ENCODE results near the gene R3HDML.
"Not testable (repeated sequence)": the region's sequence is repeated elsewhere in the genome, so short reads cannot be mapped to it uniquely, and the experiment has no call there.

The R3HDML gene, protein sequence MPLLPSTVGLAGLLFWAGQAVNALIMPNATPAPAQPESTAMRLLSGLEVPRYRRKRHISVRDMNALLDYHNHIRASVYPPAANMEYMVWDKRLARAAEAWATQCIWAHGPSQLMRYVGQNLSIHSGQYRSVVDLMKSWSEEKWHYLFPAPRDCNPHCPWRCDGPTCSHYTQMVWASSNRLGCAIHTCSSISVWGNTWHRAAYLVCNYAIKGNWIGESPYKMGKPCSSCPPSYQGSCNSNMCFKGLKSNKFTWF

DNA sequence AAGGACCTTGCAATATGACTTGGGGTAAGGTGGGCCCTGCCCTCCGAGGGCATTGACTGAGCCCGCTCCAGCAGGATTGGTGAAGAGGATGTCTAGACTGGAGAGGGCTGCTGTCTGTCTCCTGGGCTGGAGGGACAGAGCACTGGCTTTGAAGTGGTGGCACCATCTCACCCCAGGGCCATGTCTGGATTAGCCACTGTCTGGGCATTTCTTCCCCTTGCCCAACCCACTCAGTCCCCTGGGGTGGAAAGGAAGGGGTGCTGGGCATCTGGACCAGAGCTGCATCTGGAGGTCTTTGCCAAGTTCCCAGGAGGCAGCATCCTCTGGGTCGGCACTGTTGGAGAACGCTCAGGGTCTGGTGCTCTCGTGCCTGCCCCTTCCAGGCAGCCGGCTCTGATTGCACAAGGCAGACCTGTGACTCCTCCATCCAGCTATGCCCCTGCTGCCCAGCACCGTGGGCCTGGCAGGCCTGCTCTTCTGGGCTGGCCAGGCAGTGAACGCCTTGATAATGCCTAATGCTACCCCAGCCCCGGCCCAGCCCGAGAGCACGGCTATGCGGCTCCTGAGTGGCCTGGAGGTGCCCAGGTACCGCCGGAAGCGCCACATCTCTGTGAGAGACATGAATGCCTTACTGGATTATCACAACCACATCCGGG, at the start of gene R3HDML:
Gene R3HDML, plus strand, starts transcription at position 319 of the 656 bp plus-strand sequence. Its CDS starts 115 bp downstream, at position 434.
- Mint-ChIP-seq H3K36me3 (ENCODE audit: low read depth) (no peaks in the 10 kb centered on the region), H3K27ac (no peak within 1 kb of the TSS), H3K4me3 (no peak within 1 kb of the TSS), H3K4me1 (ENCODE audit: low read depth) (no peaks in the 10 kb centered on the region), H3K9me3 (no peaks in the 10 kb centered on the region), H3K27me3 (ENCODE audit: low read depth) (peaks cover 3% of the 10 kb centered on the region)
- no peak for DNase-seq (ENCODE audit: low spot score)

DNA sequence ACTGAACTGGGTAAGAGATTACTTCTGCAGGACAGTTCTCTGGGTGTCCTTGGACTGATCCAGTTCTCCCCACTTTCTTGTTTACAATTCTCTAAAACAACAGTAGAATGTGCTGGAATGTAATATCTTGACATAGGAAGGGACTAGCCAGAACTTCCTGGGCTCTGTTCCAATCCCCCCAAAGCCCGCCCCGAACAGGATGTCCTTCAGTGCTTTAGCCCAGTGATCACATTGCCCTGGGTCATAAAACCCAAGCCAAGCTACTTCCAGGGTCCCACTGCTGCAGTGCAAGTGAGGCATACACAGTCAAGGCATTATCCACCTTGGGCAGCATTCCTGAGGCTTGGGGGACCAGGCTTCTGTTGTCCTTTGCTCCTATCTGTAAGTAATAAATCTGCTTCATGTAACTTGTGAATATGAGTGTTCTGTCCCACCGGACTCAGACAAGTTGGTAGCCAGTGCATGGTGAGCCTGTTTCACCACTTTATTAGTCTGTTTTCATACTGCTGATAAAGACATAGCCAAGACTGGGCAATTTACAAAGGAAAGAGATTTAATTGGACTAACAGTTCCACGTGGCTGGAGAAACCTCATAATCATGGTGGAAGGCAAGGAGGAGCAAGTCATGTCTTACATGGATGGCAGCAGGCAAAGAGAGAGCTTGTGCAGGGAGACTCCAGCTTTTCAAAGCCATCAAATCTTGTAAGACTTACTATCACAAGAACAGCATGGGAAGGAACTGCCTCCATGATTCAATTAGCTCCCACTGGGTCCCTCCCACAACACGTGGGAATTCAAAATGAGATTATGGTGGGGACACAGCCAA, 49.4 kb upstream of the R3HDML start:
- Mint-ChIP-seq H3K27me3 (ENCODE audit: low read depth) (peaks cover 8% of the 10 kb centered on the region), H3K4me1 (ENCODE audit: low read depth) (no peaks in the 10 kb centered on the region)

DNA sequence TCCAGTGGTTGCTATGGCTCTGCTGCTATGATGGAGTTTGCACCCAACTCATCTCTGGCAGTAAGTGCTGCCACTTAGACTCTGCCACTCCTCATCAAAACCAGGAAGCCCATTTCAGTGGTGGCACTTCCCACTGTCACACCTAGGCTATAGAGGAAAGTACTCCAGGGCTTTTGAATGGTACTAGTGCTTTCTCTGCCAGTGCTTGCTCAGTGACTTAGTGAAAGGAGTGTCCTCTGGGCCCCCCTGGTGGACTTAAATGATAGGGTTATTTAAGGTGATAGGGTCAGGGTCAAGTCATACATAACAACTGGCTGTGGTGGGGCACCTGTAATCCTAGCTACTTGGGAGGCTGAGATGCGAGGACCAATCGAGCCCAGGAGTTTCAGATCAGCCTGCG, 48.6 kb upstream of the R3HDML start:
- H3K27ac Mint-ChIP-seq = no peak overlapping the region
- peaks cover 4% of the 10 kb centered on the region for H3K9me3 Mint-ChIP-seq
- no peak overlapping the region for H3K4me3 Mint-ChIP-seq
- H3K36me3 Mint-ChIP-seq (ENCODE audit: low read depth) = peaks cover 2% of the 10 kb centered on the region
- H3K27me3 Mint-ChIP-seq (ENCODE audit: low read depth) = peaks cover 8% of the 10 kb centered on the region
- DNase-seq (ENCODE audit: low spot score) = no peak
- no peaks in the 10 kb centered on the region for H3K4me1 Mint-ChIP-seq (ENCODE audit: low read depth)

More for the DNA sequence above, 49.4 kb upstream of the R3HDML start:
- no peak overlapping the region for H3K27ac Mint-ChIP-seq
- no peak for DNase-seq (ENCODE audit: low spot score)
- H3K9me3 Mint-ChIP-seq = peaks cover 4% of the 10 kb centered on the region
- peaks cover 2% of the 10 kb centered on the region for H3K36me3 Mint-ChIP-seq (ENCODE audit: low read depth)
- H3K4me3 Mint-ChIP-seq = no peak overlapping the region

DNA sequence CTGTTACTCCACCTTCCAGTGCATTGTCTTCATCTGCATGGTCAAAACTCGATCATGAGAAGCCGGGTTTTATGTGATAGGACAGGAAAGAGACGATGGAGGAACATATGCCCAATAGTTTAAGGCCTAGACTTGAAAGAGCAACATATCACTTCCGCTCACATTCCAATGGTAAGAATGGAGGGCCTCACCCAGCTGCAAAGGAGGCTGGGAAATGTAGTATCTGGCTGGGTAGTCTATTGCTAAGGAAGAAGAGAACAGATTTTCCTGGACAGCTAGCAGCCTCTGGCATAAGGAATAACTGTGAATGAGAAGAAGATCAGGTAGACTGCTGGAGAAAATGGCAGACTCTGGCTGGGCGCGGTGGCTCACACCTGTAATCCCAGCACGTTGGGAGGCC, 45.1 kb upstream of the R3HDML start:
- Mint-ChIP-seq H3K27me3 (ENCODE audit: low read depth) (peaks cover 9% of the 10 kb centered on the region), H3K27ac (no peak overlapping the region), H3K4me1 (ENCODE audit: low read depth) (no peaks in the 10 kb centered on the region), H3K36me3 (ENCODE audit: low read depth) (peaks cover 2% of the 10 kb centered on the region), H3K4me3 (no peak overlapping the region), H3K9me3 (peaks cover 4% of the 10 kb centered on the region)
- DNase-seq (ENCODE audit: low spot score) = no peak

DNA sequence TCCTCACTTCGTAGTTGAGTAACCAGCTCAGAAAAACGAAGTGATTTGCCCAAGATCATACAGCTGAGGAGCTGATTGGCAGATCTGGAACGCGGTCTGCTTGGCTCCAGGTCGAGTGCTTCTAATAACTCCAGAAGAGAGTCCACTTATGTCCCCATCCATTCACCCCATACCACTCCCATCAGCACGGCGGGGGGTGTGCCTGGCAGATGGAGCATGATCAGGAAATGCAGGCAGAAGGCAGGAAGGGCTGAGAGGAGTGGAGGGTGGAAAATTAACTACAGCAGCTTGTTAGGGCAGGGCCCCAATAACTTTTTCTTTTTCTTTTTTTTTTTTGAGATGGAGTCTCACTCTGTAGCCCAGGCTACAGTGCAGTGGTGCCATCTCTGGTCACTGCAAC, 40.8 kb upstream of the R3HDML start:
- no peak overlapping the region for H3K4me3 Mint-ChIP-seq
- no peaks in the 10 kb centered on the region for H3K36me3 Mint-ChIP-seq (ENCODE audit: low read depth)
- H3K27me3 Mint-ChIP-seq (ENCODE audit: low read depth) = peaks cover 2% of the 10 kb centered on the region
- no peaks in the 10 kb centered on the region for H3K4me1 Mint-ChIP-seq (ENCODE audit: low read depth)
- no peak overlapping the region for H3K27ac Mint-ChIP-seq
- no peaks in the 10 kb centered on the region for H3K9me3 Mint-ChIP-seq
- no peak for DNase-seq (ENCODE audit: low spot score)

DNA sequence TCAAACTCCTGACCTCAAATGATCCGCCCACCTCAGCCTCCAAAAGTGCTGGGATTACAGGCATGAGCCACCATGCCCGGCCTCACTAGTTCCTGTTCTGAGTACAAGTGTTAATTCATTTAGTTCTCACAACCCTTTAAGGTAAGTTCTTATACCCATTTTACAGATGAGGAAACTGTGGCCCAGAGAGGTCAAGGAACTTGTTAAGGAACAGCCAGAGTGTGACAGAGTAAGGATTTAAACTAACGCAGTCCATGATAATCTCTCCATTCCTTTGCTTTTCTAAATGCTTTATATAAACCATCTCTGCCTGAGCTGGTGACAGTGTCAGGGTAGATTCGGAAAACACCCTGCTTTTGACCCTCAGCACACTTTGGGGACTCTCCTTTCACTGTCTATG, 39.1 kb upstream of the R3HDML start:
- no peaks in the 10 kb centered on the region for H3K36me3 Mint-ChIP-seq (ENCODE audit: low read depth)
- H3K27ac Mint-ChIP-seq = no peak overlapping the region
- H3K4me3 Mint-ChIP-seq = no peak overlapping the region
- peaks cover 2% of the 10 kb centered on the region for H3K27me3 Mint-ChIP-seq (ENCODE audit: low read depth)
- DNase-seq (ENCODE audit: low spot score) = no peak
- H3K4me1 Mint-ChIP-seq (ENCODE audit: low read depth) = no peaks in the 10 kb centered on the region
- H3K9me3 Mint-ChIP-seq = no peaks in the 10 kb centered on the region

DNA sequence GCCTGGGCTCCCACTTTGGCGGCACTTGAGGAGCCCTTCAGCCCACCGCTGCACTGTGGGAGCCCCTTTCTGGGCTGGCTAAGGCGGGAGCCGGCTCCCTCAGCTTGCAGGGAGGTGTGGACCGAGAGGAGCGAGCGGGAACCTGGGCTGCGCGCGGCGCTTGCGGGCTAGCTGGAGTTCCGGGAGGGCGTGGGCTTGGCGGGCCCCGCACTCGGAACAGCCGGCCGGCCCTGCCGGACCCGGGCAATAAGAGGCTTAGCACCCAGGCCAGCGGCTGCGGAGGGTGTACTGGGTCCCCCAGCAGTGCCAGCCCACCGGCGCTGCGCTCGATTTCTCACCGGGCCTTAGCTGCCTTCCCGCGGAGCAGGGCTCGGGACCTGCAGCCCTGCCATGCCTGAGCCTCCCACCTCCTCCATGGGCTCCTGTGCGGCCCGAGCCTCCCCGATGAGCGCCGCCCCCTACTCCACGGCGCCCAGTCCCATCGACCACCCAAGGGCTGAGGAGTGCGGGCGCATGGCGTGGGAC, 37.8 kb upstream of the R3HDML start:
- not testable (repeated sequence) for H3K4me1 Mint-ChIP-seq (ENCODE audit: low read depth); H3K27me3 Mint-ChIP-seq (ENCODE audit: low read depth); DNase-seq (ENCODE audit: low spot score); H3K36me3 Mint-ChIP-seq (ENCODE audit: low read depth); H3K9me3 Mint-ChIP-seq; H3K27ac Mint-ChIP-seq; H3K4me3 Mint-ChIP-seq

DNA sequence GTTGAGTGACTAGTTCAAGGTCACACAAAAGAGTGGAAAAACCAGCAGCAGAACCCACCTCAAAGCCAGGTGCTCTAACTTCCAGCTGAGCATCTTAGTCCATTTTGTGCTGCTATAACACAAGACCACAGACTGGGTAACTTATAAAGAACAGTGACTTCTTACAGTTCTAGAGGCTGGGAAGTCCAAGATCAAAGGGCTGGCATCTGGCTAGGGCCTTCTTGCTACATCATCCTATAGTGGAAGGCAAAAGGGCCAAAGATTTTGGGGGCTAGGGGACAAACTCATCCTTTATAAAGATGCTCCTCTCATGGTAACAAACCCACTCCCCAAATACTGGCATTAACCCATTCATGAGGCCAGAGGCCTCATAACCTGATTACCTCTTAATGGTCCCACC, 35.6 kb upstream of the R3HDML start:
- Mint-ChIP-seq H3K9me3 (no peaks in the 10 kb centered on the region), H3K36me3 (ENCODE audit: low read depth) (no peaks in the 10 kb centered on the region), H3K27me3 (ENCODE audit: low read depth) (no peaks in the 10 kb centered on the region), H3K4me3 (no peak overlapping the region), H3K27ac (no peak overlapping the region), H3K4me1 (ENCODE audit: low read depth) (peaks cover 2% of the 10 kb centered on the region)
- no peak for DNase-seq (ENCODE audit: low spot score)

DNA sequence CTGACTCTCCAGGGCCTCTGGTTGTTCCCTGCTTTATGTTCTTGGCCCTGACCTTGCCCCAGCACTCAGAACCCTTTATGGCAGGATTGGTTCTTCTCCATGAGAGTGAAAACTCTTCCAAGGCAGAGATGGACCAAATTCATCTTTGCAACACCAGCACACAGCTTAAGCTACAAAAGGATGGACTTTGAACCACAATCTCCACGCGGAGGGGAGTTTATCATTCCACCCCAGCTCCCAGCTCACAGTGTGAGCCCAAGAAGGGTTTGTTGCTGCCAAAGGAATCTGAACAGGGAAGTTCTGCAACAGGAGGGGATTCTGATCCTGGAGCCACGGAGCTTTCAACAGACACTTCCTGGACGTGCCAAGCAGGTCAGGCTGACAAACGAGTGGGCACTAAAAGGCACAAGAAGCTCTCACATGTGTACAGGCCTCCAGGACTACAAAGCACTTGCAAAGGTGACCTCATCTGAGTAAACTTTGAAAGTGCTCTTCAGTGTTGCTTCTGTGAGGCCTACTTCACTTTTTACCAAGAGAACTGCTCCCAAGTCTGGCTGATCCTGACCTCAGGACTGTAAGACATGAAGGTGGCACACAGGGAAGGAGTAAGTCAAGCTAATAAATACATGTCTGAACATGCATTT, 34.7 kb upstream of the R3HDML start:
- H3K36me3 Mint-ChIP-seq (ENCODE audit: low read depth) = no peaks in the 10 kb centered on the region
- peaks cover 2% of the 10 kb centered on the region for H3K4me1 Mint-ChIP-seq (ENCODE audit: low read depth)
- no peaks in the 10 kb centered on the region for H3K27me3 Mint-ChIP-seq (ENCODE audit: low read depth)
- H3K4me3 Mint-ChIP-seq = no peak overlapping the region
- H3K27ac Mint-ChIP-seq = no peak overlapping the region
- H3K9me3 Mint-ChIP-seq = no peaks in the 10 kb centered on the region
- DNase-seq (ENCODE audit: low spot score) = no peak

DNA sequence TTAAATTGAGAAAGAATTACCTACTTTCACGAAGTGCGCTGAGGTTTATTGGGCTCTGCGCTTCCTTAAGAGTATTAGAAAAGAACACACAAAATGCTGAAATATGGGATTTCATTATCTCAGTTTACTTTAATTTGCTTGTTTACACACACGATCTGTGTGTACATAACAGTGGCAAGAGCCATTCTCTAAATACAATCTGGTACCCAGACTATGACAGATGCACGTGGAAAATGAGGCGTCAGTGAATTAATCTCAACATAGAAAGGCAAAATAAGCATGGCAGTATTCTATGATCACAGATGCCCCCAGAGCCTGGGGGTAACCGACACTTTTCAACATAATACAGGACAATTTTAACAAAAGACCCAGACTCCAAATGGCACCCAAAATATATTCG, 34.1 kb upstream of the R3HDML start:
- Mint-ChIP-seq H3K4me3 (no peak overlapping the region), H3K27ac (no peak overlapping the region), H3K4me1 (ENCODE audit: low read depth) (peaks cover 2% of the 10 kb centered on the region), H3K9me3 (no peaks in the 10 kb centered on the region), H3K36me3 (ENCODE audit: low read depth) (no peaks in the 10 kb centered on the region), H3K27me3 (ENCODE audit: low read depth) (no peaks in the 10 kb centered on the region)
- no peak for DNase-seq (ENCODE audit: low spot score)

DNA sequence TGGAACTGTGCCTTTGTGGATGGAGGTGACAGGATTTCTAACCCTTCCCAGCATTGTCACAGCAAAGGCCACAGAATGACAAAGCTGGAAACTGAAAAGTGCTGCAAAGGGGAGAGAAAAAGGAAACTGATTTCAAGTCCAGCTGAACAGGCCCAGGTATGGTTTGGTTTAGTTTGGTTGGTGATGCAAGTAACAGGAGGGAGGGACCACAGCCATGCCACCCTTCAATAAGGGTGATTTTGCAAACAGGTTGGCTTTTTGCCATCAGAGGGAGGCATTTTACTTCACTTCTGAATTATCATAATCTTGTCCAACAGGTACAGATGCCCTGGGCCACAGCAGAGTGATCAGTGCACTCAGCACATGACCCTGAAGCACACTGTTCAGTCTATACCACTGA, 32.5 kb upstream of the R3HDML start:
- no peak for DNase-seq (ENCODE audit: low spot score)
- peaks cover 2% of the 10 kb centered on the region for H3K4me1 Mint-ChIP-seq (ENCODE audit: low read depth)
- no peaks in the 10 kb centered on the region for H3K36me3 Mint-ChIP-seq (ENCODE audit: low read depth)
- no peaks in the 10 kb centered on the region for H3K9me3 Mint-ChIP-seq
- H3K27ac Mint-ChIP-seq = no peak overlapping the region
- H3K4me3 Mint-ChIP-seq = no peak overlapping the region
- H3K27me3 Mint-ChIP-seq (ENCODE audit: low read depth) = no peaks in the 10 kb centered on the region

DNA sequence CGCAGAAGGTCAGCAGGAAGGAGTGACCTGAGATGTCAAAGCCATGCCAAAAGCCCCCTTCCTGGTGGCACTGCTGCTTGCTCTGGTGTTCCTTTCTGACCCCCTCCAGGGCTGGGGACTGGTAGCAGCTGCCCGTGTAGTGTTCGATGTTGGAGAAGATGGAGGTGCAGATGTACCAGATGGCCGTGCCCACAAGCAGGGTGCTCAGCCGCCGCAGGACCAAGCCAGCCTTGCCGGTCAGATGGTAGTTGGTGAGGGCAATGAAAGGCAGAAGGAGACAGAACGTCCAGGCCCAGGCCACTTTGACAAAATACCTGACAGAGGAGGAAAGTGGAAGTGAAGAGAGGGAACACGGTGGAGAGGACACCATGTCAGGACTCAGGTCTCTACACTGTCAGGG, 29.9 kb upstream of the R3HDML start:
- Mint-ChIP-seq H3K9me3 (no peaks in the 10 kb centered on the region), H3K4me3 (no peak overlapping the region), H3K4me1 (ENCODE audit: low read depth) (peaks cover 16% of the 10 kb centered on the region), H3K36me3 (ENCODE audit: low read depth) (no peaks in the 10 kb centered on the region), H3K27ac (no peak overlapping the region), H3K27me3 (ENCODE audit: low read depth) (peaks cover 3% of the 10 kb centered on the region)
- no peak for DNase-seq (ENCODE audit: low spot score)

DNA sequence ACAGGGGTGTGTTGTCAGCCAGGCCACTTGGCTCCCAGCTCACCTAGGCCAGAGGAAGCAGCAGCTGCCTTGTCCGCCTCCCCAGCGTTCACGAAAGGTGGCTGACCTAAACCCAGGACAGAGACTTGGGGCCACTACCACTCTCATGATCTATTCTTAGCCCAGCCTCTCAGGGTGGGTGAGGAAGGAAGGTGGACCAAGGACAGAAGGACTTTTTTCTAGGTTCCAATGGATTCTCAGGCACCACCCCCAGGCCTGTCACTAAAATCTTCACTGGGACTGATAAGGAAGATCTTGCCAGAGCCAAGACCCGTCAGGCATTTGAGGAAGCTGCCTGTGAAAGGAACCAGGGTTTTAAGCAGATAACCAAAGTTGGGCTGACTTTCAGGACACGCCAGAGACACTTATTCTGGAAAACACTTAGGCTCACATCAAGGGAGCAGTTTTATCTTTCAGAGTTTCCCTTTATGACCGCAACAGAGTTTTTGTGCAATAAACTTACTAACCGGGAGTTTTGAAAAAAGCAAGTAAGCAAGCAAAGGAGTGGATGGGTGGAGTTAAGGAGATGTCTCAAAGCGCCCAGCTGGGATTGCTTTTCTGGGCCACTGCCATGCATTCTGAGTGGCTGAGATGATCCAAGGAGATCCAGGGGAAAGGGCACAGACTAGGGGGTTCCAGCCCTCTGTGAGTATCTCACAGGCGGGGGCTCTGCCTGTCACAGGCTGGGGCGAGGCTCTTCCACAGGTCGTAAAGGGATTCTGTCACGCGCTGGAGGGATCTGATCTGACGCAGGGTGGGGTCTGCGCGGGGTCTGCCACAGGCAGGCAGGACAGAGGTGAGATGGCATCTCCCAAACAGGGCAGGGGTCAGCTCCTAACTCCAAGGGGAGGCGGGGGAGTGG, 26.8 kb upstream of the R3HDML start:
- Mint-ChIP-seq H3K9me3 (no peaks in the 10 kb centered on the region), H3K36me3 (ENCODE audit: low read depth) (no peaks in the 10 kb centered on the region), H3K27ac (peak overlapping the region; percentile 89), H3K4me3 (peak overlapping the region; percentile 91), H3K27me3 (ENCODE audit: low read depth) (peaks cover 3% of the 10 kb centered on the region), H3K4me1 (ENCODE audit: low read depth) (peaks cover 16% of the 10 kb centered on the region)
- peak; percentile 6 for DNase-seq (ENCODE audit: low spot score)

All from T-helper 2 cell treated with Interferon-gamma antibody and Interleukin-4, amounts not matched to agents 5 μg/mL and 100 μg/mL, for 36 hours (primary cell).